PC-9 (cell line): ENCODE data around the gene SNX5. TPM values are rescaled to one million over a fixed set of nuclear protein-coding genes. Genes with fewer than 3 reads are reported as not detected.

Source experiments
- BruUV-seq: library from RNA; stranded (reverse); fragments of 400-500 nt; replicated peaks from 2 replicates; lab custom pipeline; 2021; lab: Mats Ljungman, UMichigan
- CTCF ChIA-PET: fragments of 300-600 bp; sonication (Branson Sonifier 250); formaldehyde crosslinking; loops from one replicate; lab custom pipeline; 2022; ENCODE audit warnings: antibody characterized with exemption; lab: Charles Lee
- POLR2A ChIA-PET: fragments of 300-600 bp; sonication (Branson Sonifier 250); formaldehyde crosslinking; loops from one replicate; lab custom pipeline; 2022; ENCODE audit warnings: antibody characterized with exemption; ENCODE audit not compliant: unreplicated experiment; lab: Charles Lee
- DNase-seq, 2 experiments: peaks; one replicate each; pipeline versions ENCODE4 v3.0.0 to v3.0.0-alpha.2; 2015 to 2022; ENCODE audit warnings: mixed read lengths in 1 of 2
- H2AFZ ChIP-seq: fragments of 200-600 bp; sonication (generic); 2 replicates; pipeline ENCODE4 v1.8.1; 2017; ENCODE audit warnings: antibody characterized with exemption
- H3F3A ChIP-seq: fragments of 200-600 bp; sonication (generic); 2 replicates; pipeline ENCODE4 v1.8.1; 2017; ENCODE audit warnings: antibody characterized with exemption, mild to moderate bottlenecking, low read depth; ENCODE audit not compliant: insufficient read depth
- H3K27ac ChIP-seq: fragments of 200-600 bp; sonication (generic); 2 replicates; pipeline ENCODE4 v1.6.1; 2016; ENCODE audit warnings: mixed run types
- H3K27me3 ChIP-seq: fragments of 200-600 bp; sonication (generic); 2 replicates; pipeline ENCODE4 v1.6.1; 2016; ENCODE audit warnings: low read depth, mixed run types; ENCODE audit not compliant: insufficient read depth
- H3K36me3 ChIP-seq: fragments of 200-600 bp; sonication (generic); 2 replicates; pipeline ENCODE4 v1.6.1; 2016; ENCODE audit warnings: low read depth, mixed run types
- H3K4me1 ChIP-seq: fragments of 200-600 bp; sonication (generic); replicated peaks from 2 replicates; pipeline ENCODE4 v1.6.1; 2016; ENCODE audit warnings: mixed run types; ENCODE audit not compliant: insufficient read depth
- H3K4me2 ChIP-seq: fragments of 200-600 bp; sonication (generic); 2 replicates; pipeline ENCODE4 v1.6.1; 2017; ENCODE audit warnings: mixed run types
- H3K4me3 ChIP-seq: fragments of 200-600 bp; sonication (generic); 2 replicates; pipeline ENCODE4 v1.6.1; 2016; ENCODE audit warnings: mixed run types
- H3K79me2 ChIP-seq: fragments of 200-600 bp; sonication (generic); 2 replicates; pipeline ENCODE4 v1.6.1; 2017; ENCODE audit warnings: low read depth, mixed run types
- H3K9me2 ChIP-seq: fragments of 200-600 bp; sonication (generic); 2 replicates; pipeline ENCODE4 v1.8.1; 2017; ENCODE audit warnings: mild to moderate bottlenecking; ENCODE audit not compliant: insufficient read depth
- H3K9me3 ChIP-seq: fragments of 200-600 bp; sonication (generic); 2 replicates; pipeline ENCODE4 v1.8.1; 2016; ENCODE audit warnings: low read depth; ENCODE audit not compliant: insufficient read depth
- H4K20me1 ChIP-seq: fragments of 200-600 bp; sonication (generic); 2 replicates; pipeline ENCODE4 v1.8.1; 2017; ENCODE audit not compliant: insufficient read depth
- CTCF ChIP-seq: fragments of 200-600 bp; sonication (generic); conservative IDR thresholded peaks from 2 replicates; pipeline ENCODE4 v1.6.1; 2017; ENCODE audit warnings: mixed run types, antibody characterized with exemption, mild to moderate bottlenecking, moderate library complexity
- EZH2 ChIP-seq: fragments of 200-600 bp; sonication (generic); IDR thresholded peaks from 2 replicates; pipeline ENCODE4 v1.8.0; 2017; ENCODE audit warnings: antibody characterized with exemption, low read depth
- intact Hi-C: fragments of 100-400 bp; cut with micrococcal nuclease; formaldehyde crosslinking; loops from one replicate; pipeline ENCODE4 v1.10.0; 2022; ENCODE audit not compliant: unreplicated experiment
- total RNA-seq: library from RNA; stranded (reverse); gene quantifications from 2 replicates; pipeline ENCODE4 v1.2.3, GENCODE V29; 2021

SNX5 gene
- total RNA-seq, 1 experiment from 2014 or later = 116 TPM

GRCh38 chr20:18004384-18005031, 35.9 kb upstream of the SNX5 start:
- TF ChIP-seq CTCF = no peak
- TF ChIP-seq EZH2 = no peak
- no peaks in the 10 kb centered on the region for H4K20me1 ChIP-seq
- H3K36me3 ChIP-seq = no peaks in the 10 kb centered on the region
- intact Hi-C loops = loop anchor here (5.0 kb wide), 1 partner anchor 53 kb away; the partner anchor contains the start of gene OVOL2
- no peaks in the 10 kb centered on the region for H3K27me3 ChIP-seq
- CTCF ChIA-PET = no interaction called here
- H3K4me3 ChIP-seq = no peak overlapping the region
- H3F3A ChIP-seq = peaks cover 36% of the 10 kb centered on the region
- no peaks in the 10 kb centered on the region for H3K79me2 ChIP-seq
- no peak for DNase-seq
- TSS peak; percentile 24 for BruUV-seq
- no peaks in the 10 kb centered on the region for H3K9me2 ChIP-seq
- POLR2A ChIA-PET = no interaction called here
- peak overlapping the region; percentile 78 for H3K27ac ChIP-seq
- H2AFZ ChIP-seq = no peak overlapping the region
- H3K9me3 ChIP-seq = no peaks in the 10 kb centered on the region
- H3K4me1 ChIP-seq = peaks cover 43% of the 10 kb centered on the region
- peak overlapping the region; percentile 30 for H3K4me2 ChIP-seq

- Histone ChIP-seq H3K9me3 (no peaks in the 10 kb centered on the region), H3K27me3 (no peaks in the 10 kb centered on the region), H3K79me2 (no peaks in the 10 kb centered on the region), H3K27ac (no peak overlapping the region), H2AFZ (no peak overlapping the region), H3K36me3 (no peaks in the 10 kb centered on the region), H3K4me2 (no peak overlapping the region), H3F3A (peaks cover 36% of the 10 kb centered on the region), H3K4me1 (peaks cover 43% of the 10 kb centered on the region), H3K9me2 (no peaks in the 10 kb centered on the region), H4K20me1 (no peaks in the 10 kb centered on the region), H3K4me3 (no peak overlapping the region)
- no peak for DNase-seq
- intact Hi-C loops = no loop called here
- no TSS peak for BruUV-seq
- no peak for TF ChIP-seq CTCF
- TF ChIP-seq EZH2 = no peak
- ChIA-PET CTCF (no interaction called here), POLR2A (no interaction called here)
Measured at GRCh38 chr20:18003897-18004296, 35.3 kb upstream of the SNX5 start.

GRCh38 chr20:18001131-18001921, 32.7 kb upstream of the SNX5 start:
- Histone ChIP-seq H4K20me1 (no peaks in the 10 kb centered on the region), H3K79me2 (no peaks in the 10 kb centered on the region), H3K4me3 (no peak overlapping the region), H3F3A (peaks cover 30% of the 10 kb centered on the region), H3K4me1 (peaks cover 38% of the 10 kb centered on the region), H3K27ac (peak overlapping the region; percentile 79), H3K9me2 (no peaks in the 10 kb centered on the region), H2AFZ (peak overlapping the region; percentile 50; the same call in 1 of the 2 replicates), H3K4me2 (peak overlapping the region; percentile 45), H3K36me3 (no peaks in the 10 kb centered on the region), H3K27me3 (no peaks in the 10 kb centered on the region), H3K9me3 (no peaks in the 10 kb centered on the region)
- ChIA-PET CTCF (no interaction called here), POLR2A (no interaction called here)
- peak; percentile 32 to 81 for DNase-seq
- no peak for TF ChIP-seq EZH2
- TF ChIP-seq CTCF = no peak
- BruUV-seq = no TSS peak
- intact Hi-C loops = no loop called here
